Upper lobe of left lung (tissue), 6 donors: Measurements from ENCODE around the gene FGR. TPM values are rescaled to one million over a fixed set of nuclear protein-coding genes. Genes with fewer than 3 reads are reported as not detected.
A peak's percentile ranks its signal among the peaks of the same experiment; 100 is the strongest.

Source experiments
- ATAC-seq, 2 donors: fragments of 200-7000 bp; cut with Tn5 transposase; one replicate each; pipeline ENCODE4 v1.9.1; 2022; ENCODE audit warnings: mild to moderate bottlenecking in 2 of 2, moderate library complexity in 2 of 2; ENCODE audit not compliant: low FRiP score in 2 of 2
- DNase-seq, 2 donors: peaks; one replicate each; pipeline ENCODE4 v3.0.0-alpha.2; 2019 to 2020
- H3K27ac ChIP-seq, 4 donors: fragments of 200-600 bp; sonication (generic); one replicate each; pipeline ENCODE4 v1.5.1; 2016 to 2019
- H3K27me3 ChIP-seq, 4 donors: fragments of 200-600 bp; sonication (generic); one replicate each; pipeline ENCODE4 v1.5.1; 2017 to 2019
- H3K36me3 ChIP-seq, 4 donors: fragments of 200-600 bp; sonication (generic); one replicate each; pipeline ENCODE4 v1.5.1; 2016 to 2019
- H3K4me1 ChIP-seq, 4 donors: fragments of 200-600 bp; sonication (generic); one replicate each; pipeline ENCODE4 v1.5.1; 2018 to 2019
- H3K4me3 ChIP-seq, 4 donors: fragments of 200-600 bp; sonication (generic); one replicate each; pipeline ENCODE4 v1.5.1; 2017 to 2019; ENCODE audit warnings: mild to moderate bottlenecking in 2 of 4, moderate library complexity in 1 of 4
- H3K9me3 ChIP-seq, 4 donors: fragments of 200-600 bp; sonication (generic); one replicate each; pipeline ENCODE4 v1.5.1; 2018 to 2019
- EP300 ChIP-seq, 4 donors: sonication (generic); formaldehyde crosslinking; IDR thresholded peaks; one replicate each; pipeline ENCODE4 v1.5.1; 2017; ENCODE audit warnings: antibody characterized with exemption in 4 of 4, control low read depth in 2 of 4
- POLR2A ChIP-seq, 4 donors: fragments of 450-650 bp; IDR thresholded peaks; one replicate each; pipeline ENCODE4 v1.5.1; 2016 to 2017; ENCODE audit warnings: antibody characterized with exemption in 4 of 4, mild to moderate bottlenecking in 2 of 4
- POLR2AphosphoS5 ChIP-seq, 2 donors: sonication (generic); formaldehyde crosslinking; IDR thresholded peaks; one replicate each; pipeline ENCODE4 v1.5.1; 2017; ENCODE audit warnings: antibody characterized with exemption in 2 of 2
- WGBS, 2 donors: methylation state at CpG; one replicate each; pipeline ENCODE4 v1.1.5; 2017 to 2018; 5-methylcytosine and 5-hydroxymethylcytosine counted together
- total RNA-seq, 6 donors: library from RNA; depleted of rRNA in 4 of 6; stranded (reverse); fragments of >200 nt in 4 of 6; gene quantifications; one replicate each; pipeline versions ENCODE4 v1.1.0 to v1.2.1, GENCODE V29; 2016 to 2021
- TF ChIP-seq, protein P1 (sequence below), 6 experiments: fragments of 450-650 bp in 4 of 6; fragments of 200-600 bp in 2 of 6; sonication (generic) in 2 of 6; IDR thresholded peaks; one replicate each; pipeline ENCODE4 v1.5.1; 2016 to 2019; ENCODE audit warnings: antibody characterized with exemption in 6 of 6
- donor health status: DM: no; HTN: no; CAD: no; lungs with moderate emphysema.
- donor health status: DM: no; HTN: yes; CAD: no; lungs with severe emphysema.

Gene FGR
- total RNA-seq, 6 donors from 2014 or later, result 59.8 to 234 (median 150) TPM

DNA sequence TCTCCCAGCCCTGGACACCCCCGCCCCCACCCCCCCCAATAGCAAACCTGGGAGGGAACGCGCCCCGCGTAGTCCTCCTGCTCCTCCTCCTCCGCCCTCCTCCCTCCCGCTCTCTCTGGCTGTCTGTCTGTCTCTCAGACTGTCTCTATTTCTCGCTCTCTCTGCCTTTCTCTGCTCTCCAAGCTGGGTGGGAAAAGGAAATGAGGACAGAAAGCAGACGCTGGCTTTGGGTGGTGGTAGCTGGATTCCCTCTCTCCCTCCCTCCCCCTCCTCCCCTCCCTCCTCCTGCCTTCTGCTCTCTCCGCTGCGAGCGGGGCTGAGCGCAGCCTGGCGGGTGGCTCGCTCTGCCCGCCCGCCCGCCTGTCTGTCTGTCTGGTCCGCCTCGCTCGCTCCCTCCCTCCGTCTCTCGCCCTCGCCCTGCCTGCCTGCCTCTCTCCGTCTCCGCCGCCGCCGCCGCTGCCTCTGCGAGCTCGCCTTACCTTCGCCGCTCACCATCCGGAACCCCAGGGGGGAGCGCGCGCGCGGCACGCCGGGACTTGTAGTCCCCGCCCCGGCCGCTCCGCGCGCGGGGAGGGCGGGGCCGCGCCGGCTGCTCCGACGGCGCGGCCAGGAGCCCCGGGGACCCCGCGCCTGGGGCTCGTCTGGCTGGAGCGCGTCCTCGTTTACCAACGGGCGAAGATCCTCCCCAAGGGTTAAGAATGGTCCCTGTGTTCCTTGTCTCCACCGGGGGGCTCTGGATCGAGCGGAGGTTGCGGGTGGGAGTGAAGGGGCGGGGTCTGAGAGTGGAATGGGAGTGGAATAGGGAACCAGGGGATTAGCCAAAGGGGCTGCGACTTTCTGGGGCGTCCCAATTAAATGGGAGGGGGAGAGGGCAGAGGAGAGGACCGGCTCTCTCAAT is 31.1 kb downstream of the FGR start, which contains the start of gene AHDC1:
TSS of gene AHDC1 (minus strand) at position 464 of the 898 bp plus-strand sequence. CDS start 52,029 bp downstream, outside the sequence.
- peak within 1 kb of the TSS; percentile 74 to 90 (median 80) for H3K4me3 ChIP-seq
- H3K9me3 ChIP-seq, result no peaks in the 10 kb centered on the region
- peak; percentile 94 to 99 for DNase-seq
- peak in 3 of 4 donors; percentile 51 to 89 (median 59) for TF ChIP-seq POLR2A (IDR thresholded peaks at IDR 0.05)
- TF ChIP-seq, protein P1, sequence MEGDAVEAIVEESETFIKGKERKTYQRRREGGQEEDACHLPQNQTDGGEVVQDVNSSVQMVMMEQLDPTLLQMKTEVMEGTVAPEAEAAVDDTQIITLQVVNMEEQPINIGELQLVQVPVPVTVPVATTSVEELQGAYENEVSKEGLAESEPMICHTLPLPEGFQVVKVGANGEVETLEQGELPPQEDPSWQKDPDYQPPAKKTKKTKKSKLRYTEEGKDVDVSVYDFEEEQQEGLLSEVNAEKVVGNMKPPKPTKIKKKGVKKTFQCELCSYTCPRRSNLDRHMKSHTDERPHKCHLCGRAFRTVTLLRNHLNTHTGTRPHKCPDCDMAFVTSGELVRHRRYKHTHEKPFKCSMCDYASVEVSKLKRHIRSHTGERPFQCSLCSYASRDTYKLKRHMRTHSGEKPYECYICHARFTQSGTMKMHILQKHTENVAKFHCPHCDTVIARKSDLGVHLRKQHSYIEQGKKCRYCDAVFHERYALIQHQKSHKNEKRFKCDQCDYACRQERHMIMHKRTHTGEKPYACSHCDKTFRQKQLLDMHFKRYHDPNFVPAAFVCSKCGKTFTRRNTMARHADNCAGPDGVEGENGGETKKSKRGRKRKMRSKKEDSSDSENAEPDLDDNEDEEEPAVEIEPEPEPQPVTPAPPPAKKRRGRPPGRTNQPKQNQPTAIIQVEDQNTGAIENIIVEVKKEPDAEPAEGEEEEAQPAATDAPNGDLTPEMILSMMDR (IDR thresholded peaks at IDR 0.05), result peak; percentile 43 to 77 (median 65)
- TF ChIP-seq POLR2AphosphoS5 (IDR thresholded peaks at IDR 0.05), result peak; percentile 85 to 99
- TF ChIP-seq EP300 (IDR thresholded peaks at IDR 0.05), result no peak
- no peaks in the 10 kb centered on the region for H3K36me3 ChIP-seq
- 0 to 1% methylated on average over 16 to 53 of the region's 74 CpGs for WGBS, 2 donors
- H3K27me3 ChIP-seq, result no peaks in the 10 kb centered on the region
- H3K4me1 ChIP-seq, result peaks cover 38 to 67% (median 50%) of the 10 kb centered on the region in 4 donors
- H3K27ac ChIP-seq, result peak within 1 kb of the TSS; percentile 84 to 97 (median 94)
- peak; percentile 76 to 88 for ATAC-seq

DNA sequence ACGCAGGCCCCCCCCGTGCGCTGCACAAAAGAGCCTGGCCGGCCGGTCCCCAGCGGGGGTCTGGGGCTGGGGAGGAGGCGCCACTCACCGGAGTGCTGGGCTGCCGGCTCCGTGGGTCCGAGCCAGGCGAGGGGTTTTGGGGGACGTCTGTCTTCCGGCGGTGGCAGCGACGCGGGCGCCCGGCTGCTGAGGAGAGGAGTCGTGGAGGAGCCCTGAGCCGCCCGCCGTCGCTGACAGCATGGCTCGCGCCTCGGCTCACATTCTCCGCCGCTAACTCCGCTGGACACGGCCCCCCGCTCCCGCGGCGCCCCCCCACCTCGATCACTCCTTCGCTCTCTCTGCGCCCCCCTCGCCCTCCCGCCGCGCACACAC is 31.7 kb downstream of the FGR start:
- peak overlapping the region; percentile 84 to 97 (median 94) for H3K27ac ChIP-seq
- H3K4me1 ChIP-seq, result peaks cover 42 to 71% (median 52%) of the 10 kb centered on the region in 4 donors

DNA sequence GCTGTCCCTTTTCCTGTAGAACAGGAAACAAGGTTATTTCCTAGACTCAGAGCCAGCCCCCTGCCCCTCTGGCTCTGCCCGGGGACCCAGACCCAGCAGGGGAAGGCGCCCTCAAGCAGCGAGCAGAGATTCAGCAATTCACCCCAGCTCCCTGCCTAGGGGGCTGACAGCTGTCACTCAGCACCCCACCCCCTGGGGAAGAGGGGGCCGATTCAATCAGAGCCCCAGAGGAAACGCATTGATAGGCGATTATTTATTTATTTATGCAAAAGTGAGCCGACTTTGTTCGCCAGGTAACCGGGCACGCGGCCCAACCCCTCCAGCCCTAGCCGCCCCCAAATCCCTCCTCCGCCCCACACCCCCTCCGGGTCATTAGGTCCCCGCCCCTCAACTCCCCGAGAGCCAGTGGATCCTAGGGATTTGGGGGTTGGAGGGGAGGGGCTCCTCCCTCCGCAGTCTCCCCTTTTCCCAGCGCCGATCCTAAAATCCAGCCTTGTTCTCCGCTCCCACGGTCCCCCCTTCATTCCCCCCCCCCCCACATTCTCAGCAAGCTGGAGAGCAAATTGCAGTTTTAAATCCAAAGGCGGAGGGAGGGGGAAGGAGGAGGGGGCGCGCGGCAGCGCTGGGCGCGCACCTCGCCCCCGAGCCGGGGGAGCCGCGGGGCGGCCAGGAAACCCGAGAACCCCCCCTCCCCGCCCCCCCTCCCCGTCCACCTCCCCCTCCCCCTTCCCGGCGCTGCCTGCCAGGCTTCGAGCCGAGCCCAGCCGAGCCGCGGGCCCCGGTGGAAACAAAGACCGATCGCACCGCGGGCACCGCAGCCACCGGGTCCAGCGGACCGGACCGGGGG is 32.3 kb downstream of the FGR start:
- H3K36me3 ChIP-seq, result no peaks in the 10 kb centered on the region
- ATAC-seq, result peak in 1 of 2 donors; percentile 26
- H3K9me3 ChIP-seq, result no peaks in the 10 kb centered on the region
- DNase-seq, result peak; percentile 69 to 90
- no peaks in the 10 kb centered on the region for H3K27me3 ChIP-seq
- peaks cover 48 to 77% (median 57%) of the 10 kb centered on the region in 4 donors for H3K4me1 ChIP-seq
- TF ChIP-seq POLR2AphosphoS5 (IDR thresholded peaks at IDR 0.05) (peak in 1 of 2 donors; percentile 24), EP300 (IDR thresholded peaks at IDR 0.05) (no peak)
- H3K4me3 ChIP-seq, result peak overlapping the region; percentile 74 to 90 (median 80)
- peak overlapping the region; percentile 84 to 97 (median 94) for H3K27ac ChIP-seq
- 1 to 4% methylated on average over 16 to 27 of the region's 54 CpGs for WGBS, 2 donors

More for the DNA sequence above, 31.7 kb downstream of the FGR start:
- Histone ChIP-seq H3K9me3 (no peaks in the 10 kb centered on the region), H3K4me3 (peak overlapping the region; percentile 74 to 90 (median 80)), H3K36me3 (no peaks in the 10 kb centered on the region), H3K27me3 (no peaks in the 10 kb centered on the region)
- TF ChIP-seq POLR2A (IDR thresholded peaks at IDR 0.05), result peak in 1 of 4 donors; percentile 24
- TF ChIP-seq POLR2AphosphoS5 (IDR thresholded peaks at IDR 0.05), result no peak
- ATAC-seq (peak in 1 of 2 donors; percentile 15), DNase-seq (peak in 1 of 2 donors; percentile 91)
- WGBS, 2 donors, result 0% methylated on average over 6 of the region's 43 CpGs; no CpG with 5 or more reads in 1 of the 2 donors

DNA sequence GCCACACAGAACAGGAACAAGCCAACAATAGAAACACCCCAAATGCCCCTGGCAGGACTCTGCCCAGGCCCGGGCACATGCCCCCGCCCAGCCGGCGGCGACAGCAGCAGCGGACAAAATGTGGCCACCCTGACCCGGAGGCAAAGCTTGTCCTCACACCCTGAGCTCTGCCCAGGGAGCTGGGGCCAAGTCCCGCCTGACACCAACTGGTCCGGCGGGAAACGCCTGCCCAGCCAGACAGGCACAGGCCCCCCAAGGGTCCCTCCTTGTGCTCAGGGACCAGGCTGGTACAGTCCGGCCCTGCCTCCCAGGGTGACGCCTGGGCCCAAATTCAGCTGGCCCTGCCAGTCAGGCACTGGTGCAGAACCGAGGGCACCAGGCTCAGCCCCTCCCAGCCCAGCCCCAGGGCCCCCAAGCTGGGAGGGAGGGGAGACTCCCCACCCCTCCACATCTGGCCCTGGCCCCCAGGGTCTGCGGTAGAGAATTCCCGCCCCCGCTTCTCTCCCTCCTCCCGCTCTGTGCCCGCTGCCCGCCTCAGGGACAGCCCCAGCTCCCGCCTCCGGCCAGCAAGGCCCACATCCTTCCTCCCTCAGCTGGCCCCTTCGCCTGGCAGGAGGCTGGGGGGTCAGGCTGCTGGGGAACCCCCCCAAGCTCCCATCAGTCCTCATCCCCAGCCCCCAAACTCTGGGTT is 33.1 kb downstream of the FGR start:
- no peaks in the 10 kb centered on the region for H3K9me3 ChIP-seq
- H3K27ac ChIP-seq, result peak overlapping the region; percentile 84 to 97 (median 94)
- no peaks in the 10 kb centered on the region for H3K27me3 ChIP-seq
- peak overlapping the region; percentile 74 to 90 (median 80) for H3K4me3 ChIP-seq
- ATAC-seq (peak in 1 of 2 donors; percentile 3), DNase-seq (peak; percentile 48 to 85)
- H3K4me1 ChIP-seq, result peaks cover 54 to 83% (median 57%) of the 10 kb centered on the region in 4 donors
- 7% methylated on average over 14 of the region's 23 CpGs; no CpG with 5 or more reads in 1 of the 2 donors for WGBS, 2 donors
- TF ChIP-seq POLR2AphosphoS5 (IDR thresholded peaks at IDR 0.05) (no peak), EP300 (IDR thresholded peaks at IDR 0.05) (no peak), POLR2A (IDR thresholded peaks at IDR 0.05) (no peak)
- TF ChIP-seq, protein P1 (IDR thresholded peaks at IDR 0.05), result no peak
- no peaks in the 10 kb centered on the region for H3K36me3 ChIP-seq

DNA sequence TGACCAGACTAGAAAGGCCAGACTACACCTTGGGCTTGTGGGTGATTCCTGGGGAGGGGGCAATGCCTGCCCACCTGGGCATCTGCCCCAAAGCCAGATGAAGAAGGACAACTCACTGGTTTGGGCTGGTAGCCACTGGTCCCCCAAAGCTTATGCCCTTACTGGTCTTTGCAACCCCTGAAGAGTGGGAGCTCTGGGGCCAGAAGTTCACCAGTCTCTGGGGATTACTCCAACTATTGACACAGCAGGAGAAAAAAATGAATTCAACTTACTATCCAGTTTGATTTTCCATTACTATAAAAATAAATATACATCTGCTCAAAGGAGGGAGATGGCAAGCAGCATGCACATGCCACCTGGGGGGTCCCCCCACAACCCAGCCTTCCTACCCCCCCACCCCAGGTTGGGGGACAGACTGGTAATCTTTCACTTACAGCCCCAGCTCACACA is 33.6 kb downstream of the FGR start:
- no peak for TF ChIP-seq POLR2A (IDR thresholded peaks at IDR 0.05)
- TF ChIP-seq EP300 (IDR thresholded peaks at IDR 0.05), result no peak
- TF ChIP-seq POLR2AphosphoS5 (IDR thresholded peaks at IDR 0.05), result no peak
- TF ChIP-seq, protein P1 (IDR thresholded peaks at IDR 0.05), result no peak
- no peaks in the 10 kb centered on the region for H3K36me3 ChIP-seq
- H3K27me3 ChIP-seq, result no peaks in the 10 kb centered on the region
- ATAC-seq (no peak), DNase-seq (no peak)
- peak overlapping the region; percentile 84 to 97 (median 94) for H3K27ac ChIP-seq
- H3K4me1 ChIP-seq, result peaks cover 55 to 81% (median 57%) of the 10 kb centered on the region in 4 donors
- no peaks in the 10 kb centered on the region for H3K9me3 ChIP-seq
- peak overlapping the region in 3 of 4 donors; percentile 74 to 90 (median 77) for H3K4me3 ChIP-seq
